Stromal cell of bone marrow (primary cell): Measurements from ENCODE around the gene TMEM51.

Experiments used
- DNase-seq: peaks from one replicate; pipeline ENCODE4 v3.0.0-alpha.2; 2012; ENCODE audit warnings: low read depth

The TMEM51 gene

GRCh38 chr1:15246960-15247614 is 93.5 kb downstream of the TMEM51 start, which contains the start of gene FHAD1:
FHAD1 (plus strand) TSS chr1:15247223; CDS start chr1:15251785, 4,562 bp downstream.
- no peak for DNase-seq

DNA sequence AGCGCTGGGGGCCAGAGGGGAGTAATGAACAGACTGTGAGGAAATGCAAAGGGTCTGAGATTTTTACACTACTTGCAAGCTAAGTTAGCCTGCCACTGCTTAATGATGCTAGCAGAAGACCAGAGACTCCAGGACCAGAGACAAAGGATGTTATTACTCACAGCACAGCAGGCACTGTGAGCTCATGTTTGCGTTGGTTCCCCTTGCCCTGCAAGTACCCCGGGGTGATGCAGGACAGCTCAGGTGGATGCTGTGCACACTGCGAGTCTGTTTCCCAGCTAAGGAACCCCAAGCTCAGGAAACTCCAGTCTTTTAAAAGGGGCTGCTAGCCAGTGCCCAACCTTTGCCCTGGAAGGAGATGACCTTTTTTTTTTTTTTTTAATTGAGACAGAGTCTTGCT is 94.7 kb downstream of the TMEM51 start:
- DNase-seq, result no peak

GRCh38 chr1:15249081-15249480 is 95.5 kb downstream of the TMEM51 start:
- no peak for DNase-seq

- no peak for DNase-seq
These were observed 98.6 kb downstream of the TMEM51 start for GRCh38 chr1:15251857-15252835.

- DNase-seq, result peak; percentile 31
These were observed 101.0 kb downstream of the TMEM51 start for GRCh38 chr1:15254559-15254958.

GRCh38 chr1:15255582-15256149 is 102.1 kb downstream of the TMEM51 start:
- DNase-seq, result no peak

GRCh38 chr1:15256584-15256983 is 103.0 kb downstream of the TMEM51 start:
- DNase-seq, result no peak

DNA sequence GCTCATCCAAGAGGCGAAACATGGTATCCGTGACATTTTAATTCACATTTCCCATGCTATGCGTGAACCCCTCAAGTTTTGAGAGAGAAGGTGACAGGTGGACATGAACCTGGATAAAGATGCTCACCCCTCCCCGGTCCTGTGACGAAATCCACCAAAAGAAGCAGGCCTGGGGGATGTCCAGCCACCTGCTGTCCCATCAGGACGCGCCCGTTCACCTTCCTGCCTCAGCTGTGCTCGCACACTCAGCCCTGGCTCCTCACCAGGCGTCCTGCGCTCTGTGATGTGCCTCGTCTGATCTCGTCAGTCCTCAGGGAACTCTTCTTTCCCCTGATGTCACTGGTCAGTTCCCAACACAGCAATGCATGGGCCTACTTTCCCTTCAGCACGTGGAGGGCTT is 103.8 kb downstream of the TMEM51 start:
- no peak for DNase-seq

- no peak for DNase-seq
These were observed 105.5 kb downstream of the TMEM51 start for GRCh38 chr1:15258833-15259621.

- no peak for DNase-seq
These were observed 106.1 kb downstream of the TMEM51 start for GRCh38 chr1:15259622-15260007.

- no peak for DNase-seq
These were observed 107.0 kb downstream of the TMEM51 start for GRCh38 chr1:15260418-15261154.

- no peak for DNase-seq
These were observed 107.8 kb downstream of the TMEM51 start for GRCh38 chr1:15261155-15262002.

DNA sequence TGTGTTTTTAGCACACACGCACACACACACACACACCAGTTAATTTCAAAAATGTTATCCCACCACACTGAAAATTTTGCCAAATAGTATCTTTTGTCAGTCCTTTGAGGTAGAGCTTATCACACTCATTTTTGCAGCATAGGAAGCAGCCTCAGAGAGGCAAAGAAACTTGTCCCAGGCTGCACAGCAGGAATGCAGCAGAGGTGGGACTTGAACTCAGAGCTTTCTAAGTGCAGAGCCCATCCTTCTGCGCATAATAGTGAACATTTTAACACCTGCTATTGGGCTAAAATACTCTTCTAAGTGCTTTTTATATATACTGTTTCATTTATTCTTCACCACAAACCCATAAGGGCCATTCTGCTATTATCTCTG is 108.4 kb downstream of the TMEM51 start:
- DNase-seq, result no peak

DNA sequence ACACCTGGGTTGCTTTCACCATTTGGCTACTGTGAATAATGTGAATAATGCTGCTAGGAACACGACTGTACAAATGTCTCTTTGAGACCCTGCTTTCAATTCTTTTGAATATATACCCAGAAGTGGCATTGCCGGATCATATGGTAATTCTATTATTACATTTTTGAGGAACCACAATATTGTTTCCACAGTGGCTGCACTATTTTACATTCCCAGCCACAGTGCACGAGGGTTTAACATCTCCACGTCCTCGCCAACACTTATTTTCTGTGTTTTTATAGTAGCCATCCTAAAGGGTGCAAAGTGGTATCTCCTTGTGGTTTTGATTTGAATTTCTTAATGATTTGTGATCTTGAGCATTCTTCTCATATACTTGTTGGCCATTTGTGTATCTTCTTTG is 109.2 kb downstream of the TMEM51 start:
- DNase-seq, result no peak

DNA sequence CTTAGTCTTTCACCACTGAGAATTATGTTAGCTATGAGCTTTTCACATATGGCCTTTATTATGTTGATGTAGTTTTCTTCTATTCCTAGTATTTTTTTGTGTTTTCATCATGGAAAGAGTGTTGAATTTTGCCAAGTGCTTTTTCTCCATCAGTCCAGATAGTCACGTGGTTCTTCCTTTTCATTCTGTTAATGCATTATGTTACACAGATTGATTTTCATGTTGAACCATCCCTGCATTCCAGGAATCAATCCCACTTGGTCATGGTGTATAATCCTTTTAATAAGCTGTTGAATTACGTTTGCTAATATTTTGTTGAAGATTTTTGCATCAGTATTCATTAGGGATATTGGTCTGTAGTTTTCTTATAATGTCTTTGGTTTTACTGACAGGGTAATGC is 111.2 kb downstream of the TMEM51 start:
- DNase-seq, result no peak
